Erythroblast (primary cell): ENCODE data around the gene LSM11.

ENCODE experiments used
- GATA1 ChIP-seq: IDR thresholded peaks from 2 replicates; pipeline ENCODE4 v1.6.1; 2011; ENCODE audit warnings: low read depth, mild to moderate bottlenecking, control low read depth, low read length, moderate library complexity
- POLR2A ChIP-seq: IDR thresholded peaks from 2 replicates; pipeline ENCODE4 v1.6.1; 2011; ENCODE audit warnings: mild to moderate bottlenecking, low read length

DNA sequence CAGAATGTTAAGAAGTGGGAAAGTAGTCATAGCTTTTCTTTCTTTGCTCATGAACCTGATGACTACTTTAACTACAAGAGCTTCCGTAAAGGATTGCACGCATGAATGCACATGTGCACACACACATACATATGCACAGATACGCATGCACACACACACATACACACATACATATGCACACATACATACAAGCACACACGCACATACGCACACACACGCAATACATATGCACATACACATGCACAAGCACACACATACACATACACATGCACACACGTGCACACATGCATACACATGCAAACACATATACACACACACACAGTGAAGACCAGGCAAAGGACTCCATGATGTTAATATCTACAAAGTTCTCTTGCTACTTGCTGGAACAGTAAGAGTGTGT, 22.9 kb downstream of the LSM11 start:
- TF ChIP-seq POLR2A = no peak
- no peak for TF ChIP-seq GATA1
